Cardiac muscle cell (in vitro differentiated cells and primary cell): ENCODE data around the gene DDX10. TPM values are rescaled to one million over a fixed set of nuclear protein-coding genes. Genes with fewer than 3 reads are reported as not detected.
A peak's percentile ranks its signal among the peaks of the same experiment; 100 is the strongest.

ENCODE experiments used
- DNase-seq, 2 donors: peaks; one replicate each; pipeline versions ENCODE4 v3.0.0 to v3.0.0-alpha.2; 2010 to 2017; ENCODE audit warnings: low read depth in 1 of 2, low spot score in 1 of 2
- H3K27ac ChIP-seq: fragments of 200-600 bp; sonication (generic); 2 replicates; pipeline ENCODE4 v1.5.1; 2016
- H3K27me3 ChIP-seq: fragments of 200-600 bp; sonication (generic); 2 replicates; pipeline ENCODE4 v1.6.0; 2016; ENCODE audit warnings: control low read depth
- H3K36me3 ChIP-seq: fragments of 200-600 bp; sonication (generic); 2 replicates; pipeline ENCODE4 v1.5.1; 2016; ENCODE audit warnings: control low read depth
- H3K4me1 ChIP-seq: fragments of 200-600 bp; sonication (generic); 2 replicates; pipeline ENCODE4 v1.8.1; 2017; ENCODE audit warnings: low read depth, mild to moderate bottlenecking, mixed run types
- H3K4me3 ChIP-seq: fragments of 200-600 bp; sonication (generic); 2 replicates; pipeline ENCODE4 v1.5.1; 2016; ENCODE audit warnings: mild to moderate bottlenecking
- H3K9me3 ChIP-seq: fragments of 200-600 bp; sonication (generic); 2 replicates; pipeline ENCODE4 v1.5.1; 2017; ENCODE audit warnings: low read depth, mild to moderate bottlenecking, control low read depth
- CTCF ChIP-seq: IDR thresholded peaks from 2 replicates; pipeline ENCODE4 v1.5.1; 2012; ENCODE audit warnings: low read depth, mild to moderate bottlenecking, low read length
- polyA plus RNA-seq: library from polyadenylated mRNA; unstranded; fragments of >200 nt; fragmentation: Nextera tagmentation; extraction: Ambion mirVana; gene quantifications from 2 replicates; pipeline ENCODE4 v1.2.1, GENCODE V29; 2016
- total RNA-seq: library from RNA; depleted of rRNA; stranded (reverse); fragments of >200 nt; gene quantifications from 2 replicates; pipeline ENCODE4 v1.2.3, GENCODE V29; 2016

Gene DDX10
- total and polyA plus RNA-seq, 2 experiments from 2014 or later, result 16.0 to 17.9 TPM

GRCh38 chr11:108923413-108923812 lies 258.5 kb downstream of the DDX10 start:
- Histone ChIP-seq H3K4me1 (peaks cover 27% of the 10 kb centered on the region), H3K27ac (peak overlapping the region; percentile 75), H3K9me3 (no peaks in the 10 kb centered on the region), H3K4me3 (no peak overlapping the region), H3K27me3 (no peaks in the 10 kb centered on the region), H3K36me3 (no peaks in the 10 kb centered on the region)
- no peak for DNase-seq
- TF ChIP-seq CTCF, result no peak

GRCh38 chr11:108926171-108926840 lies 261.4 kb downstream of the DDX10 start:
- no peak for TF ChIP-seq CTCF
- no peak for DNase-seq
- no peak overlapping the region for H3K4me3 ChIP-seq
- H3K27ac ChIP-seq, result peak overlapping the region; percentile 30
- H3K36me3 ChIP-seq, result no peaks in the 10 kb centered on the region
- no peaks in the 10 kb centered on the region for H3K9me3 ChIP-seq
- H3K4me1 ChIP-seq, result peaks cover 27% of the 10 kb centered on the region
- no peaks in the 10 kb centered on the region for H3K27me3 ChIP-seq

- no peaks in the 10 kb centered on the region for H3K27me3 ChIP-seq
- H3K9me3 ChIP-seq, result no peaks in the 10 kb centered on the region
- DNase-seq, result no peak
- no peak for TF ChIP-seq CTCF
- H3K36me3 ChIP-seq, result no peaks in the 10 kb centered on the region
- H3K27ac ChIP-seq, result peak overlapping the region; percentile 30
- peaks cover 27% of the 10 kb centered on the region for H3K4me1 ChIP-seq
- no peak overlapping the region for H3K4me3 ChIP-seq
These were observed 262.1 kb downstream of the DDX10 start for GRCh38 chr11:108926841-108927577.

GRCh38 chr11:108927791-108928545 lies 263.1 kb downstream of the DDX10 start:
- Histone ChIP-seq H3K36me3 (no peaks in the 10 kb centered on the region), H3K4me3 (no peak overlapping the region), H3K27me3 (no peaks in the 10 kb centered on the region), H3K9me3 (no peaks in the 10 kb centered on the region), H3K4me1 (peaks cover 18% of the 10 kb centered on the region), H3K27ac (peak overlapping the region; percentile 18)
- no peak for TF ChIP-seq CTCF
- no peak for DNase-seq

- H3K27me3 ChIP-seq, result no peaks in the 10 kb centered on the region
- no peak overlapping the region for H3K4me3 ChIP-seq
- H3K27ac ChIP-seq, result no peak overlapping the region
- H3K4me1 ChIP-seq, result peaks cover 14% of the 10 kb centered on the region
- H3K9me3 ChIP-seq, result no peaks in the 10 kb centered on the region
- TF ChIP-seq CTCF, result no peak
- H3K36me3 ChIP-seq, result no peaks in the 10 kb centered on the region
- peak in 1 of 2 donors; percentile 91 for DNase-seq
These were observed 264.4 kb downstream of the DDX10 start for GRCh38 chr11:108929241-108929640.
